NCI-H460 (cell line): ENCODE results near the gene KIF17. TPM values are rescaled to one million over a fixed set of nuclear protein-coding genes. Genes with fewer than 3 reads are reported as not detected.

Source experiments
- DNase-seq: peaks from one replicate; pipeline ENCODE4 v3.0.0-alpha.2; 2016; ENCODE audit warnings: low read depth; ENCODE audit errors: extremely low read depth
- total RNA-seq: library from RNA; depleted of rRNA; stranded (reverse); fragments of >200 nt; shearing (Covaris generic); gene quantifications from 2 replicates; pipeline ENCODE4 v1.2.3, GENCODE V29; 2014

KIF17 gene
- total RNA-seq, 1 experiment from 2014 or later: 0.25 TPM

GRCh38 chr1:20712215-20712577 lies 5.6 kb downstream of the KIF17 start:
- no peak for DNase-seq

GRCh38 chr1:20711285-20712214 lies 6.3 kb downstream of the KIF17 start:
- no peak for DNase-seq

- DNase-seq: no peak
Measured at GRCh38 chr1:20710469-20711284, 7.1 kb downstream of the KIF17 start.

- DNase-seq: no peak
Measured at GRCh38 chr1:20709868-20710267, 7.9 kb downstream of the KIF17 start.

- no peak for DNase-seq
Measured at GRCh38 chr1:20708891-20709290, 8.9 kb downstream of the KIF17 start.

GRCh38 chr1:20708057-20708456 lies 9.8 kb downstream of the KIF17 start:
- no peak for DNase-seq

- no peak for DNase-seq
Measured at GRCh38 chr1:20706841-20707240, 11.0 kb downstream of the KIF17 start.

- DNase-seq: no peak
Measured at GRCh38 chr1:20705203-20705755, 12.5 kb downstream of the KIF17 start.

GRCh38 chr1:20704390-20705202 lies 13.2 kb downstream of the KIF17 start:
- no peak for DNase-seq

GRCh38 chr1:20703124-20703756 lies 14.6 kb downstream of the KIF17 start:
- no peak for DNase-seq

GRCh38 chr1:20702416-20702815 lies 15.4 kb downstream of the KIF17 start:
- DNase-seq: no peak

- no peak for DNase-seq
Measured at GRCh38 chr1:20701847-20702246, 16.0 kb downstream of the KIF17 start.

GRCh38 chr1:20701446-20701845 lies 16.4 kb downstream of the KIF17 start:
- DNase-seq: no peak

- no peak for DNase-seq
Measured at GRCh38 chr1:20700636-20701215, 17.1 kb downstream of the KIF17 start.

- DNase-seq: no peak
Measured at GRCh38 chr1:20699558-20699957, 18.2 kb downstream of the KIF17 start.

- no peak for DNase-seq
Measured at GRCh38 chr1:20698195-20698910, 19.5 kb downstream of the KIF17 start.

GRCh38 chr1:20697563-20697962 lies 20.2 kb downstream of the KIF17 start:
- no peak for DNase-seq

GRCh38 chr1:20696397-20697333 lies 21.1 kb downstream of the KIF17 start:
- DNase-seq: peak; percentile 68
